Panc1 (cell line): ENCODE data around the gene SLC9A1. TPM values are rescaled to one million over a fixed set of nuclear protein-coding genes. Genes with fewer than 3 reads are reported as not detected.

Experiments used
- ATAC-seq: fragments of 200-7000 bp; cut with Tn5 transposase; 2 replicates; pipeline ENCODE4 v1.9.1; 2020; ENCODE audit warnings: mild to moderate bottlenecking, moderate library complexity
- BruUV-seq: library from RNA; stranded (reverse); fragments of 400-500 nt; replicated peaks from 2 replicates; lab custom pipeline; 2021; lab: Mats Ljungman, UMichigan
- CTCF ChIA-PET: fragments of 300-600 bp; sonication (Branson Sonifier 250); formaldehyde crosslinking; loops from one replicate; lab custom pipeline; 2022; ENCODE audit warnings: antibody characterized with exemption; lab: Charles Lee
- POLR2A ChIA-PET: fragments of 300-600 bp; sonication (Branson Sonifier 250); formaldehyde crosslinking; loops from one replicate; lab custom pipeline; 2022; ENCODE audit warnings: antibody characterized with exemption; lab: Charles Lee
- DNase-seq: peaks from one replicate; pipeline ENCODE4 v3.0.0-alpha.2; 2010; ENCODE audit warnings: low read depth, low spot score
- H3K27ac ChIP-seq: 2 replicates; pipeline ENCODE4 v1.5.1; 2011; ENCODE audit warnings: mild to moderate bottlenecking, low read length, inconsistent platforms
- H3K27me3 ChIP-seq: fragments of 200-500 bp; sonication (Bioruptor generic); 2 replicates; pipeline ENCODE4 v1.6.0; 2014; ENCODE audit warnings: low read length, inconsistent platforms; ENCODE audit not compliant: control insufficient read depth, insufficient read depth
- H3K36me3 ChIP-seq: fragments of 200-500 bp; sonication (Bioruptor generic); 2 replicates; pipeline ENCODE4 v1.5.1; 2014; ENCODE audit warnings: inconsistent platforms, mild to moderate bottlenecking, low read length, moderate library complexity; ENCODE audit not compliant: control insufficient read depth, insufficient read depth
- H3K4me1 ChIP-seq: 2 replicates; pipeline ENCODE4 v1.5.1; 2011; ENCODE audit warnings: inconsistent platforms, mild to moderate bottlenecking, low read length, moderate library complexity; ENCODE audit not compliant: control insufficient read depth, insufficient read depth
- H3K4me3 ChIP-seq, 2 experiments: 2 replicates each; pipeline ENCODE4 v1.5.1; 2011 to 2012; ENCODE audit warnings: low read depth in 2 of 2, low read length in 2 of 2, mild to moderate bottlenecking in 2 of 2, inconsistent platforms in 1 of 2, moderate library complexity in 1 of 2
- H3K9me3 ChIP-seq: fragments of 200-500 bp; sonication (Bioruptor generic); 2 replicates; pipeline ENCODE4 v1.5.1; 2014; ENCODE audit warnings: low read depth, mild to moderate bottlenecking, inconsistent platforms, low read length, moderate library complexity; ENCODE audit not compliant: control insufficient read depth, insufficient read depth
- CTCF ChIP-seq: fragments of 450-650 bp; IDR thresholded peaks from 2 replicates; pipeline ENCODE4 v1.5.1; 2017; ENCODE audit warnings: mild to moderate bottlenecking
- POLR2AphosphoS5 ChIP-seq: IDR thresholded peaks from 2 replicates; pipeline ENCODE4 v1.6.1; 2012; ENCODE audit warnings: mild to moderate bottlenecking, low read depth, low read length, moderate library complexity
- REST ChIP-seq, 2 experiments: IDR thresholded peaks; 2 replicates each; pipeline ENCODE4 v1.6.1; 2011 to 2012; ENCODE audit warnings: low read depth in 2 of 2, control low read depth in 1 of 2, low read length in 1 of 2, mild to moderate bottlenecking in 1 of 2, moderate library complexity in 1 of 2; ENCODE audit not compliant: insufficient read depth in 1 of 2
- SIN3A ChIP-seq: IDR thresholded peaks from 2 replicates; pipeline ENCODE4 v1.6.1; 2012; ENCODE audit warnings: low read depth, mild to moderate bottlenecking, low read length, moderate library complexity, borderline replicate concordance; ENCODE audit not compliant: insufficient read depth
- TCF7L2 ChIP-seq: IDR thresholded peaks from 2 replicates; pipeline ENCODE4 v1.6.1; 2011; ENCODE audit warnings: mild to moderate bottlenecking, low read depth, low read length, inconsistent platforms
- in situ Hi-C: cut with HindIII; loops from 2 replicates; pipeline ENCODE4 v1.10.0; 2016; ENCODE audit warnings: low sequenced_read_pairs, low pct_unique_long_range_greater_than_20kb
- intact Hi-C: fragments of 100-400 bp; cut with micrococcal nuclease; formaldehyde crosslinking; loops from one replicate; pipeline ENCODE4 v1.10.0; 2022; ENCODE audit not compliant: unreplicated experiment
- total RNA-seq: library from RNA; stranded (reverse); gene quantifications from one replicate; pipeline ENCODE4 v1.2.1, GENCODE V29; 2021; ENCODE audit not compliant: unreplicated experiment

SLC9A1 gene
- total RNA-seq, 1 experiment from 2014 or later, result 31.3 TPM

GRCh38 chr1:27102707-27103468, 52.0 kb downstream of the SLC9A1 start:
- Histone ChIP-seq H3K27ac (no peak overlapping the region), H3K9me3 (no peaks in the 10 kb centered on the region), H3K4me3 (no peak overlapping the region), H3K4me1 (peaks cover 13% of the 10 kb centered on the region), H3K36me3 (no peaks in the 10 kb centered on the region), H3K27me3 (no peaks in the 10 kb centered on the region)
- DNase-seq (no peak), ATAC-seq (peak; percentile 80)
- no TSS peak for BruUV-seq
- POLR2A ChIA-PET, result no interaction called here
- intact Hi-C loops, result loop anchor here (1.0 kb wide), 1 partner anchor 181 kb away; no protein-coding TSS in a partner anchor
- TF ChIP-seq REST (IDR thresholded peaks at IDR 0.05; ENCODE audit: insufficient read depth in 1 of 2, low read depth in 2 of 2, low read length in 1 of 2) (no peak), CTCF (peak; percentile 97), POLR2AphosphoS5 (0 out of 2 replicates have a peak, but pooled peaks have one; percentile 17)
- CTCF ChIA-PET, result interaction anchor here (0.6 to 7.8 kb wide), 7 partner anchors 40 to 193 kb away, joined by 3 to 151 read pairs (median 6); no protein-coding TSS in a partner anchor
- in situ Hi-C loops, result no loop called here

DNA sequence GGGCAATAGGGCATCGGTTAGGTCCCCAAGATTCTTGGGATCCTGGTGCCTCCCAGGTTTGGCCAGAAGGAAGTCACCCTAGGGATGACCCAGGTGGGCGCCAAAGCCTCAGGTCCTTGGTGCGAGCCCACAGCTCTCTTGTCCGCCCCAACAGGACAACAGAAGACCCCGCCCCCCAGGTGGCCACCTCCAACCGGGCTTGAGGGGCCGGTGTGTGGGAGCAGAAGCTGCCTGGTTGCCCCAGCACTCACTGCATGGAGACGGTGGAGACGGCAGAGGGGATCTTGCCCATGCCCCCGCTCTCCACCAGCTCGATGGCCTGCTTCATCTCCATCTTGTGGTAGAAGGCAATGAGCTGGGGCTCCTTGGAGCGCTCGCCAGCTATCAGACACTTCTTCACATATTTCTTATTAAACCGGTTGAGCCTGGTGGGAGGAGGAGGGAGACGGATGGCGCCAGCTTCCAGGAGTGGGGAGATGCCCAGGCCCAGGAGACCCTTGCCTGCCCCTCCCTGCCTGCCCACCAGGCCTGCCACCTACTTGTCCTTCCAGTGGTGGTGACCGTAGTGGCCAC, 52.7 kb downstream of the SLC9A1 start:
- in situ Hi-C loops (no loop called here), intact Hi-C loops (no loop called here)

More for the DNA sequence above, 52.7 kb downstream of the SLC9A1 start:
- ChIA-PET POLR2A (interaction anchor here (0.5 kb wide), 1 partner anchor 53 kb away, joined by 11 read pairs; the partner anchor contains the start of gene SLC9A1), CTCF (interaction anchor here (0.6 to 7.8 kb wide), 6 partner anchors 40 to 194 kb away, joined by 3 to 151 read pairs (median 6); no protein-coding TSS in a partner anchor)
- no peak for TF ChIP-seq TCF7L2
- TF ChIP-seq CTCF, result no peak
- TF ChIP-seq REST (IDR thresholded peaks at IDR 0.05; ENCODE audit: insufficient read depth in 1 of 2, low read depth in 2 of 2, low read length in 1 of 2), result no peak
- no peak for TF ChIP-seq SIN3A
- no peak for TF ChIP-seq POLR2AphosphoS5
- Histone ChIP-seq H3K27me3 (no peaks in the 10 kb centered on the region), H3K27ac (no peak overlapping the region), H3K9me3 (no peaks in the 10 kb centered on the region), H3K4me1 (peaks cover 13% of the 10 kb centered on the region), H3K36me3 (no peaks in the 10 kb centered on the region), H3K4me3 (no peak overlapping the region)
- no peak for DNase-seq
- BruUV-seq, result no TSS peak
- ATAC-seq, result no peak
